Fibroblast of lung (primary cell): ENCODE measurements around the gene KPNA1. TPM values are rescaled to one million over a fixed set of nuclear protein-coding genes. Genes with fewer than 3 reads are reported as not detected.
"Not testable (repeated sequence)": the region's sequence is repeated elsewhere in the genome, so short reads cannot be mapped to it uniquely, and the experiment has no call there.

Source experiments
- DNase-seq, 2 donors: peaks; one replicate each; pipeline versions ENCODE4 v3.0.0 to v3.0.0-alpha.2; 2010; ENCODE audit warnings: low read depth in 2 of 2
- H2AFZ ChIP-seq: 2 replicates; pipeline ENCODE4 v1.5.1; 2012; ENCODE audit warnings: low read length, control low read depth, inconsistent platforms
- H3K27ac ChIP-seq: 2 replicates; pipeline ENCODE4 v1.5.1; 2011; ENCODE audit warnings: low read length, control low read depth; ENCODE audit not compliant: insufficient read depth
- H3K27me3 ChIP-seq: 2 replicates; pipeline ENCODE4 v1.5.1; 2011; ENCODE audit warnings: mild to moderate bottlenecking, low read length; ENCODE audit not compliant: control insufficient read depth, insufficient read depth
- H3K36me3 ChIP-seq: 2 replicates; pipeline ENCODE4 v1.5.1; 2011; ENCODE audit warnings: low read length; ENCODE audit not compliant: control insufficient read depth, insufficient read depth
- H3K4me1 ChIP-seq: 2 replicates; pipeline ENCODE4 v1.5.1; 2011; ENCODE audit warnings: low read length; ENCODE audit not compliant: control insufficient read depth, insufficient read depth; ENCODE audit errors: extremely low read depth
- H3K4me2 ChIP-seq: 2 replicates; pipeline ENCODE4 v1.5.1; 2011; ENCODE audit warnings: low read length, control low read depth; ENCODE audit not compliant: insufficient read depth; ENCODE audit errors: extremely low read depth
- H3K4me3 ChIP-seq, 4 experiments: fragments of 200-600 bp in 1 of 4; sonication (generic) in 1 of 4; replicated peaks in 1 of 4; 2 replicates each; pipeline ENCODE4 v1.5.1; 2011 to 2016; ENCODE audit warnings: low read length in 4 of 4, low read depth in 3 of 4, mild to moderate bottlenecking in 3 of 4, control low read depth in 2 of 4, inconsistent platforms in 1 of 4, mixed read lengths in 1 of 4; ENCODE audit not compliant: insufficient read depth in 1 of 4; ENCODE audit errors: control extremely low read depth in 1 of 4
- H3K79me2 ChIP-seq: 2 replicates; pipeline ENCODE4 v1.5.1; 2012; ENCODE audit warnings: mild to moderate bottlenecking, low read length, inconsistent platforms; ENCODE audit not compliant: control insufficient read depth, insufficient read depth
- H3K9ac ChIP-seq: 2 replicates; pipeline ENCODE4 v1.5.1; 2011; ENCODE audit warnings: mild to moderate bottlenecking, low read length, control low read depth; ENCODE audit not compliant: insufficient read depth
- H3K9me3 ChIP-seq: 2 replicates; pipeline ENCODE4 v1.5.1; 2012; ENCODE audit warnings: low read depth, low read length; ENCODE audit not compliant: control insufficient read depth, insufficient read depth
- H4K20me1 ChIP-seq: 2 replicates; pipeline ENCODE4 v1.5.1; 2011; ENCODE audit warnings: low read length; ENCODE audit not compliant: control insufficient read depth, insufficient read depth; ENCODE audit errors: extremely low read depth
- CTCF ChIP-seq, 2 donors: IDR thresholded peaks in 1 of 2; conservative IDR thresholded peaks in 1 of 2; 1 replicate in 1 of 2; 2 replicates in 1 of 2; pipeline ENCODE4 v1.5.1; 2011 to 2012; ENCODE audit warnings: low read length in 2 of 2, control low read depth in 1 of 2, inconsistent platforms in 1 of 2, low read depth in 1 of 2, mild to moderate bottlenecking in 1 of 2
- EZH2 ChIP-seq: IDR thresholded peaks from 2 replicates; pipeline ENCODE4 v1.5.1; 2012; ENCODE audit warnings: low read length, control low read depth, mild to moderate bottlenecking; ENCODE audit errors: missing control alignments
- polyA plus RNA-seq, 2 donors: library from polyadenylated mRNA; depleted of rRNA in 1 of 2; stranded (reverse) in 1 of 2; unstranded in 1 of 2; fragments of >200 nt; gene quantifications; 2 replicates each; pipeline ENCODE4 v1.2.1, GENCODE V29; 2011 to 2012; ENCODE audit warnings: missing spikeins in 1 of 2
- total RNA-seq: library from RNA; depleted of rRNA; stranded (reverse); fragments of >200 nt; gene quantifications from 2 replicates; pipeline ENCODE4 v1.2.1, GENCODE V29; 2014

The KPNA1 gene
- total and polyA plus RNA-seq, 2 donors (not counting 1 experiment from before 2014, with no cell fraction given): 23.9 to 56.0 TPM

GRCh38 chr3:122443762-122444490 is 70.8 kb downstream of the KPNA1 start:
- not testable (repeated sequence) for H3K4me2 ChIP-seq, H3K4me1 ChIP-seq, H3K4me3 ChIP-seq, H3K9me3 ChIP-seq, H3K27ac ChIP-seq, H3K79me2 ChIP-seq, H3K27me3 ChIP-seq, DNase-seq, H3K9ac ChIP-seq, H4K20me1 ChIP-seq, H2AFZ ChIP-seq
- H3K36me3 ChIP-seq: peaks cover 12% of the 10 kb centered on the region

GRCh38 chr3:122443090-122443489 is 71.6 kb downstream of the KPNA1 start:
- no peaks in the 10 kb centered on the region for H3K79me2 ChIP-seq
- DNase-seq: no peak
- no peak overlapping the region for H3K4me3 ChIP-seq
- H3K27me3 ChIP-seq: no peaks in the 10 kb centered on the region
- no peak overlapping the region for H3K4me2 ChIP-seq
- TF ChIP-seq CTCF (conservative IDR thresholded peaks at IDR 0.05 in 1 of 2, IDR thresholded peaks at IDR 0.05 in 1 of 2; ENCODE audit: low read depth in 1 of 2, low read length in 2 of 2): no peak
- no peak for TF ChIP-seq EZH2
- H3K9ac ChIP-seq: no peak overlapping the region
- H3K4me1 ChIP-seq: no peaks in the 10 kb centered on the region
- H3K36me3 ChIP-seq: peaks cover 13% of the 10 kb centered on the region
- H4K20me1 ChIP-seq: no peaks in the 10 kb centered on the region
- no peaks in the 10 kb centered on the region for H3K9me3 ChIP-seq
- no peak overlapping the region for H2AFZ ChIP-seq
- no peak overlapping the region for H3K27ac ChIP-seq

GRCh38 chr3:122435950-122436349 is 78.8 kb downstream of the KPNA1 start:
- Histone ChIP-seq H2AFZ (no peak overlapping the region), H3K9me3 (no peaks in the 10 kb centered on the region), H3K79me2 (no peaks in the 10 kb centered on the region), H3K4me2 (no peak overlapping the region), H4K20me1 (no peaks in the 10 kb centered on the region), H3K27ac (no peak overlapping the region), H3K4me3 (no peak overlapping the region), H3K4me1 (no peaks in the 10 kb centered on the region), H3K36me3 (peaks cover 12% of the 10 kb centered on the region), H3K27me3 (no peaks in the 10 kb centered on the region), H3K9ac (no peak overlapping the region)
- no peak for DNase-seq
- no peak for TF ChIP-seq CTCF (conservative IDR thresholded peaks at IDR 0.05 in 1 of 2, IDR thresholded peaks at IDR 0.05 in 1 of 2; ENCODE audit: low read depth in 1 of 2, low read length in 2 of 2)
- TF ChIP-seq EZH2: no peak
